ENCODE data around the gene SUCNR1. TPM values are rescaled to one million over a fixed set of nuclear protein-coding genes. Genes with fewer than 3 reads are reported as not detected.
"Not testable (repeated sequence)": the region's sequence is repeated elsewhere in the genome, so short reads cannot be mapped to it uniquely, and the experiment has no call there.

SUCNR1 gene
- total RNA-seq, 4 donors from 2014 or later: 0.14 to 0.48 TPM; not detected in 2

DNA sequence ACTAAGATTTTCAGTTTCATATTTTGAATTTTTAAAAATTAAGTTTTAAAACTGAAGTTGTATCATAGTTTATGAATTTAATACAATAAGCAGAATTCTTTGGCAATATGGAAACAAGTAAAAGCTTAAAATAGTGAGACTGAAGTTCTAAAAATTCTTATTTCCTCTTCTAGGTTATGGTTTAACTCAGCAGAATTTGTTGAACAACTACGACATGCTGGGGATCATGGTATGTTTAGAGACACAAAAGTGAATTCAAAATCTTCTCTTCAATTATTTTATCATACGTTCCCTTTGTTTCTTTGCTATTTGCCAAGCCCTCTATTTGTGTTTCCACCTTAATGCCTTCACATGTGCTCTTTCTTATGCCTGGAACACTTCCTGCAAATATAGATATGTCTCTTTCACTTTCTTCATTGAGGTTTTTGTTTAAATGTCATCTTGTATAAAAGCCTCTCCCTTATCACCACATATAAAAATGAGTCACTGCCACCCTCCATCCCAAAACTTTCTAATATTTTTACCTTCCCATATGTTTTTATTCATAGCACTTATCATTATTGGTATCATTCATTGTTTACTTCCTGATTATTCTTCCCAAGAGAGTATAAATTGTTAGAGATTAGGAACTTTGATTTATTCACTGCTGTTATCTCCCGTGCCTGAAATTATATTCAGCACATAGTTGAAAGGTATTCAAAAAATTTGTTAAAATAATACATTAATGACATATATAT, 6.4 kb downstream of the SUCNR1 start:
- 22 to 42% methylated on average over 3 of the region's 3 CpGs for WGBS, 2 donors (ENCODE audit: low coverage in 1 of 2)
- Histone ChIP-seq H3K9me3 (no peaks in the 10 kb centered on the region), H3K27me3 (no peaks in the 10 kb centered on the region), H3K36me3 (no peaks in the 10 kb centered on the region), H3K27ac (peak overlapping the region in 1 of 4 donors; percentile 19), H3K4me3 (no peak overlapping the region), H3K4me1 (peaks cover 0 to 38% (median 6%) of the 10 kb centered on the region in 4 donors)
- TF ChIP-seq POLR2AphosphoS5 (IDR thresholded peaks at IDR 0.05): no peak
- TF ChIP-seq, protein P1, sequence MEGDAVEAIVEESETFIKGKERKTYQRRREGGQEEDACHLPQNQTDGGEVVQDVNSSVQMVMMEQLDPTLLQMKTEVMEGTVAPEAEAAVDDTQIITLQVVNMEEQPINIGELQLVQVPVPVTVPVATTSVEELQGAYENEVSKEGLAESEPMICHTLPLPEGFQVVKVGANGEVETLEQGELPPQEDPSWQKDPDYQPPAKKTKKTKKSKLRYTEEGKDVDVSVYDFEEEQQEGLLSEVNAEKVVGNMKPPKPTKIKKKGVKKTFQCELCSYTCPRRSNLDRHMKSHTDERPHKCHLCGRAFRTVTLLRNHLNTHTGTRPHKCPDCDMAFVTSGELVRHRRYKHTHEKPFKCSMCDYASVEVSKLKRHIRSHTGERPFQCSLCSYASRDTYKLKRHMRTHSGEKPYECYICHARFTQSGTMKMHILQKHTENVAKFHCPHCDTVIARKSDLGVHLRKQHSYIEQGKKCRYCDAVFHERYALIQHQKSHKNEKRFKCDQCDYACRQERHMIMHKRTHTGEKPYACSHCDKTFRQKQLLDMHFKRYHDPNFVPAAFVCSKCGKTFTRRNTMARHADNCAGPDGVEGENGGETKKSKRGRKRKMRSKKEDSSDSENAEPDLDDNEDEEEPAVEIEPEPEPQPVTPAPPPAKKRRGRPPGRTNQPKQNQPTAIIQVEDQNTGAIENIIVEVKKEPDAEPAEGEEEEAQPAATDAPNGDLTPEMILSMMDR (IDR thresholded peaks at IDR 0.05): no peak
- TF ChIP-seq EP300 (IDR thresholded peaks at IDR 0.05; ENCODE audit: low read depth): no peak
- no peak for TF ChIP-seq POLR2A (IDR thresholded peaks at IDR 0.05)
- intact Hi-C loops (cut with DNase I; ENCODE audit: low total_unique reads): no loop called here
- in situ Hi-C loops (cut with MboI; ENCODE audit: low pct_ligation_motif_present in 1 of 4, low pct_unique_long_range_greater_than_20kb in 1 of 4, low sequenced_read_pairs in 3 of 4): no loop called here
- DNase-seq: no peak

DNA sequence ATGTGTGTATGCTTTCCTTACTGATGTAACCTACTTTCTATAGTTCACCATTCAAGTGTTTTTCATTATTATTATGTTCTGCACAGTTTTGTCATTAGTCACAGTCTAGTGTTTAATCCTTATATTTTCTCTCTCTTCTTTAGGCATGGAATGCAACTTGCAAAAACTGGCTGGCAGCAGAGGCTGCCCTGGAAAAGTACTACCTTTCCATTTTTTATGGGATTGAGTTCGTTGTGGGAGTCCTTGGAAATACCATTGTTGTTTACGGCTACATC, 6.9 kb downstream of the SUCNR1 start:
- H3K27me3 ChIP-seq: no peaks in the 10 kb centered on the region
- WGBS, 2 donors (ENCODE audit: low coverage in 1 of 2): 74 to 75% methylated on average over 2 of the region's 2 CpGs
- no peak overlapping the region for H3K4me3 ChIP-seq
- in situ Hi-C loops (cut with MboI; ENCODE audit: low pct_ligation_motif_present in 1 of 4, low pct_unique_long_range_greater_than_20kb in 1 of 4, low sequenced_read_pairs in 3 of 4): no loop called here
- no peak for TF ChIP-seq EP300 (IDR thresholded peaks at IDR 0.05; ENCODE audit: low read depth)
- no peak for TF ChIP-seq POLR2A (IDR thresholded peaks at IDR 0.05)
- TF ChIP-seq, protein P1 (IDR thresholded peaks at IDR 0.05): no peak
- TF ChIP-seq POLR2AphosphoS5 (IDR thresholded peaks at IDR 0.05): no peak
- intact Hi-C loops (cut with DNase I; ENCODE audit: low total_unique reads): no loop called here
- no peaks in the 10 kb centered on the region for H3K9me3 ChIP-seq
- no peaks in the 10 kb centered on the region for H3K36me3 ChIP-seq
- no peak overlapping the region for H3K27ac ChIP-seq
- no peak for DNase-seq
- peaks cover 0 to 35% (median 6%) of the 10 kb centered on the region in 4 donors for H3K4me1 ChIP-seq

DNA sequence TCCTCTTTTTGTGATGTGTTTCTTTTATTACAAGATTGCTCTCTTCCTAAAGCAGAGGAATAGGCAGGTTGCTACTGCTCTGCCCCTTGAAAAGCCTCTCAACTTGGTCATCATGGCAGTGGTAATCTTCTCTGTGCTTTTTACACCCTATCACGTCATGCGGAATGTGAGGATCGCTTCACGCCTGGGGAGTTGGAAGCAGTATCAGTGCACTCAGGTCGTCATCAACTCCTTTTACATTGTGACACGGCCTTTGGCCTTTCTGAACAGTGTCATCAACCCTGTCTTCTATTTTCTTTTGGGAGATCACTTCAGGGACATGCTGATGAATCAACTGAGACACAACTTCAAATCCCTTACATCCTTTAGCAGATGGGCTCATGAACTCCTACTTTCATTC, 7.7 kb downstream of the SUCNR1 start:
- Histone ChIP-seq H3K4me3 (no peak overlapping the region), H3K4me1 (peaks cover 0 to 27% (median 6%) of the 10 kb centered on the region in 4 donors), H3K27me3 (no peaks in the 10 kb centered on the region), H3K27ac (no peak overlapping the region), H3K36me3 (no peaks in the 10 kb centered on the region), H3K9me3 (no peaks in the 10 kb centered on the region)
- no peak for DNase-seq
- WGBS, 2 donors (ENCODE audit: low coverage in 1 of 2): 97 to 98% methylated on average over 6 of the region's 6 CpGs
- TF ChIP-seq EP300 (IDR thresholded peaks at IDR 0.05; ENCODE audit: low read depth) (no peak), POLR2AphosphoS5 (IDR thresholded peaks at IDR 0.05) (no peak), POLR2A (IDR thresholded peaks at IDR 0.05) (no peak)
- TF ChIP-seq, protein P1 (IDR thresholded peaks at IDR 0.05): no peak
- in situ Hi-C loops (cut with MboI; ENCODE audit: low pct_ligation_motif_present in 1 of 4, low pct_unique_long_range_greater_than_20kb in 1 of 4, low sequenced_read_pairs in 3 of 4) (no loop called here), intact Hi-C loops (cut with DNase I; ENCODE audit: low total_unique reads) (no loop called here)

DNA sequence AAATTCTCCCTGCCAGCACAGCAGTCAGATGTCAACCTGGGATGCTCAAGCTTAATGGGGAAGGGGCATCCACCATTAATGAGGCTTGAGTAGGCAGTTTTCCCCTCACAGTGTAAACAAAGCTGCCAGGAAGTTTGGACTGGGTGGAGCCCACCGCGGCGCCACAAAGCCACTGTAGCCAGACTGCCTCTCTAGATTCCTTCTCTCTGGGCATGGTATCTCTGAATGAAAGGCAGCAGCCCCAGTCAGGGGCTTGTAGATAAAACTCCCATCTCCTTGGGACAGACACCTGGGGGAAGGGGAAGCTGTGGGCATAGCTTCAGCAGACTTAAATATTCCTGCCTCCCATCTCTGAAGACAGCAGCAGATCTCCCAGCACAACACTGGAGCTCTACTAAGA, 12.0 kb downstream of the SUCNR1 start:
- H3K4me3 ChIP-seq; H3K36me3 ChIP-seq; in situ Hi-C loops (cut with MboI; ENCODE audit: low pct_ligation_motif_present in 1 of 4, low pct_unique_long_range_greater_than_20kb in 1 of 4, low sequenced_read_pairs in 3 of 4); H3K27ac ChIP-seq; DNase-seq; H3K9me3 ChIP-seq; intact Hi-C loops (cut with DNase I; ENCODE audit: low total_unique reads); H3K27me3 ChIP-seq; H3K4me1 ChIP-seq: not testable (repeated sequence)
- WGBS, 2 donors (ENCODE audit: low coverage in 1 of 2): 83% methylated on average over 3 of the region's 3 CpGs; no CpG with 5 or more reads in 1 of the 2 donors

DNA sequence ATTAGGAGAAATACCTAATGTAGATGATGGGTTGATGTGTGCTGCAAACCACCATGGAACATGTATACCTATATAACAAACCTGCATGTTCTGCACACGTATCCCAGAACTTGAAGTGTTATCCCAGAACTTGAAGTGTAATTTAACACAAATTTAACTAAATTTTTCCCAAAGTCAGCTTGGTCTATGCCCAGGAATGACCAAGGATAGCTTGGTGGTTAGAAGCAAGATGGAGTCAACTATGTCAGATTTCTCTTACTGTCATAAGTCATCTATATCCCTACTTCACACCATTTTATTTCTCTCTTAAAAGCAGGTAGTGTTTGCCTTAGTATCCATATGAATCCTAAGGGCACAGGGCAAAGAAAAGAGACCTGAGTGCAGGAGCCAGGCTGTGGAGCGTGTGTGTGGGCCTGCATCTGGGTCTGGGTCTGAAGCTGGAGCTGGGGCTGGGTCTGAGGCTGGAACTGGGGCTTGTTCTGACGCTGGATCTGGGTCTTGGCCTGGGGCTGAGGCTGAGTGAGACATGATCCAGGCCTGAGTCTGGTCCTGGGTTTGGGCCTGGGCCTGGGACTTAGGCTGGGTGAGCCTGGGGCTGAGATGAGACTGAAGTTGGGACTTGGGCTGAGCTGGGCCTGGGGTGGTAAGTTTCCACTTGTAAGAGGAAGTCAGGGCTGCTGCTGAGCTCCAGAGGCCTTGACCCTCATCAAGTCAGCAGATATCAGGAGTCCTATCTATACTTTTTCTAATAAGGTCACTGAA, 14.2 kb downstream of the SUCNR1 start:
- WGBS, 2 donors (ENCODE audit: low coverage in 1 of 2): 67 to 100% methylated on average over 1 of the region's 3 CpGs
- DNase-seq; H3K27ac ChIP-seq; H3K27me3 ChIP-seq; in situ Hi-C loops (cut with MboI; ENCODE audit: low pct_ligation_motif_present in 1 of 4, low pct_unique_long_range_greater_than_20kb in 1 of 4, low sequenced_read_pairs in 3 of 4); intact Hi-C loops (cut with DNase I; ENCODE audit: low total_unique reads); H3K9me3 ChIP-seq; H3K36me3 ChIP-seq; H3K4me3 ChIP-seq; H3K4me1 ChIP-seq: not testable (repeated sequence)
